GM12892 (cell line): ENCODE results near the gene INPP4B.

ENCODE experiments used
- POLR2A ChIP-seq: IDR thresholded peaks from 2 replicates; pipeline ENCODE4 v1.6.1; 2011; ENCODE audit warnings: low read depth, low read length, control low read depth
- POLR2AphosphoS5 ChIP-seq: IDR thresholded peaks from 2 replicates; pipeline ENCODE4 v1.6.1; 2011; ENCODE audit warnings: low read depth, low read length, control low read depth
- TAF1 ChIP-seq: IDR thresholded peaks from 2 replicates; pipeline ENCODE4 v1.6.1; 2011; ENCODE audit warnings: low read depth, mild to moderate bottlenecking, control low read depth, low read length, borderline replicate concordance

GRCh38 chr4:142297313-142297712 lies 548.8 kb downstream of the INPP4B start:
- no peak for TF ChIP-seq POLR2AphosphoS5
- no peak for TF ChIP-seq POLR2A
- TF ChIP-seq TAF1 = no peak
